Measurements from ENCODE around the gene PLOD3. TPM values are rescaled to one million over a fixed set of nuclear protein-coding genes. Genes with fewer than 3 reads are reported as not detected.
A peak's percentile ranks its signal among the peaks of the same experiment; 100 is the strongest.

PLOD3 gene
- total and polyA plus RNA-seq, 9 of the 15 experiments (the other 6 are each of a cell fraction or from before 2014, with no cell fraction given): 2.8 to 101 (median 30.9) TPM

GRCh38 chr7:101265622-101266516, 48.5 kb upstream of the PLOD3 start (continued):
- peak; percentile 28 to 51 for TF ChIP-seq AFF1 (IDR thresholded peaks at IDR 0.05; ENCODE audit: low read depth in 1 of 2, partially characterized antibody in 2 of 2)
- no peak for TF ChIP-seq IRF9 (tag; IDR thresholded peaks at IDR 0.05)
- TF ChIP-seq RREB1 (CRISPR knock-in tag; IDR thresholded peaks at IDR 0.05): no peak
- TF ChIP-seq CXXC5 (CRISPR knock-in tag; IDR thresholded peaks at IDR 0.05): peak; percentile 82
- no peak for TF ChIP-seq ZNF644 (tag; IDR thresholded peaks at IDR 0.05; ENCODE audit: low read depth)

All from K562 (cell line).